GM23248 (cell line): ENCODE measurements around the gene GTPBP4. TPM values are rescaled to one million over a fixed set of nuclear protein-coding genes. Genes with fewer than 3 reads are reported as not detected.
"Not testable (repeated sequence)": the region's sequence is repeated elsewhere in the genome, so short reads cannot be mapped to it uniquely, and the experiment has no call there.

Experiments
- DNase-seq: peaks from one replicate; pipeline ENCODE4 v3.0.0-alpha.2; 2015
- H2AFZ ChIP-seq: fragments of 200-600 bp; sonication (generic); 2 replicates; pipeline ENCODE4 v1.6.1; 2016; ENCODE audit warnings: antibody characterized with exemption
- H3F3A ChIP-seq: fragments of 200-600 bp; sonication (generic); 2 replicates; pipeline ENCODE4 v1.6.1; 2016; ENCODE audit warnings: mild to moderate bottlenecking, antibody characterized with exemption, mixed run types; ENCODE audit not compliant: insufficient read depth
- H3K27ac ChIP-seq: fragments of 200-600 bp; sonication (generic); 2 replicates; pipeline ENCODE4 v1.5.1; 2016; ENCODE audit warnings: mild to moderate bottlenecking
- H3K27me3 ChIP-seq: fragments of 200-600 bp; sonication (generic); replicated peaks from 2 replicates; pipeline ENCODE4 v1.6.1; 2016; ENCODE audit warnings: mild to moderate bottlenecking; ENCODE audit not compliant: insufficient read depth
- H3K36me3 ChIP-seq: fragments of 200-600 bp; sonication (generic); 2 replicates; pipeline ENCODE4 v1.6.1; 2016; ENCODE audit warnings: low read depth, mild to moderate bottlenecking
- H3K4me1 ChIP-seq: fragments of 200-600 bp; sonication (generic); 2 replicates; pipeline ENCODE4 v1.6.1; 2016; ENCODE audit warnings: mild to moderate bottlenecking; ENCODE audit not compliant: insufficient read depth
- H3K4me2 ChIP-seq: fragments of 200-600 bp; sonication (generic); one replicate; pipeline ENCODE4 v1.6.1; 2016; ENCODE audit warnings: mild to moderate bottlenecking; ENCODE audit not compliant: unreplicated experiment
- H3K4me3 ChIP-seq: fragments of 200-600 bp; sonication (generic); 2 replicates; pipeline ENCODE4 v1.5.1; 2016; ENCODE audit warnings: mild to moderate bottlenecking
- H3K79me2 ChIP-seq: fragments of 200-600 bp; sonication (generic); 2 replicates; pipeline ENCODE4 v1.6.1; 2016; ENCODE audit warnings: mild to moderate bottlenecking; ENCODE audit not compliant: insufficient read depth
- H3K9ac ChIP-seq: fragments of 200-600 bp; sonication (generic); 2 replicates; pipeline ENCODE4 v1.6.1; 2016; ENCODE audit warnings: mild to moderate bottlenecking
- H3K9me2 ChIP-seq: fragments of 200-600 bp; sonication (generic); 2 replicates; pipeline ENCODE4 v1.6.1; 2016; ENCODE audit warnings: mixed run types, mild to moderate bottlenecking, moderate library complexity; ENCODE audit not compliant: insufficient read depth
- H3K9me3 ChIP-seq: fragments of 200-600 bp; sonication (generic); one replicate; pipeline ENCODE4 v1.6.1; 2017; ENCODE audit warnings: low read depth
- H4K20me1 ChIP-seq: fragments of 200-600 bp; sonication (generic); 2 replicates; pipeline ENCODE4 v1.6.0; 2016; ENCODE audit not compliant: insufficient read depth
- EZH2 ChIP-seq: fragments of 200-600 bp; sonication (generic); IDR thresholded peaks from 2 replicates; pipeline ENCODE4 v1.6.1; 2018; ENCODE audit warnings: antibody characterized with exemption, mild to moderate bottlenecking; ENCODE audit not compliant: insufficient read depth, poor library complexity, severe bottlenecking
- EZH2phosphoT487 ChIP-seq: fragments of 200-600 bp; sonication (generic); IDR thresholded peaks from 2 replicates; pipeline ENCODE4 v1.6.1; 2018; ENCODE audit warnings: antibody characterized with exemption, moderate library complexity, mild to moderate bottlenecking, low read depth; ENCODE audit not compliant: insufficient read depth
- WGBS, 2 experiments: methylation state at CpG; one replicate each; pipeline ENCODE4 v1.1.6; 2015 to 2017; ENCODE audit warnings: low lambda C conversion rate in 2 of 2, low coverage in 1 of 2; ENCODE audit errors: missing lambda C conversion rate in 2 of 2; 5-methylcytosine and 5-hydroxymethylcytosine counted together
- in situ Hi-C: fragments of 300-500 bp; cut with MboI; formaldehyde crosslinking; loops from 2 replicates; pipeline ENCODE4 v1.15.0; 2020
- polyA plus RNA-seq: library from polyadenylated mRNA; unstranded; fragments of >200 nt; fragmentation: Nextera tagmentation; extraction: Ambion mirVana; gene quantifications from 2 replicates; pipeline ENCODE4 v1.2.1, GENCODE V29; 2016
- total RNA-seq: library from RNA; depleted of rRNA; stranded (reverse); fragments of >200 nt; shearing (Covaris generic); gene quantifications from 2 replicates; pipeline ENCODE4 v1.2.3, GENCODE V29; 2014

GTPBP4 gene
- total and polyA plus RNA-seq, 2 experiments from 2014 or later: 34.3 to 71.6 TPM

DNA sequence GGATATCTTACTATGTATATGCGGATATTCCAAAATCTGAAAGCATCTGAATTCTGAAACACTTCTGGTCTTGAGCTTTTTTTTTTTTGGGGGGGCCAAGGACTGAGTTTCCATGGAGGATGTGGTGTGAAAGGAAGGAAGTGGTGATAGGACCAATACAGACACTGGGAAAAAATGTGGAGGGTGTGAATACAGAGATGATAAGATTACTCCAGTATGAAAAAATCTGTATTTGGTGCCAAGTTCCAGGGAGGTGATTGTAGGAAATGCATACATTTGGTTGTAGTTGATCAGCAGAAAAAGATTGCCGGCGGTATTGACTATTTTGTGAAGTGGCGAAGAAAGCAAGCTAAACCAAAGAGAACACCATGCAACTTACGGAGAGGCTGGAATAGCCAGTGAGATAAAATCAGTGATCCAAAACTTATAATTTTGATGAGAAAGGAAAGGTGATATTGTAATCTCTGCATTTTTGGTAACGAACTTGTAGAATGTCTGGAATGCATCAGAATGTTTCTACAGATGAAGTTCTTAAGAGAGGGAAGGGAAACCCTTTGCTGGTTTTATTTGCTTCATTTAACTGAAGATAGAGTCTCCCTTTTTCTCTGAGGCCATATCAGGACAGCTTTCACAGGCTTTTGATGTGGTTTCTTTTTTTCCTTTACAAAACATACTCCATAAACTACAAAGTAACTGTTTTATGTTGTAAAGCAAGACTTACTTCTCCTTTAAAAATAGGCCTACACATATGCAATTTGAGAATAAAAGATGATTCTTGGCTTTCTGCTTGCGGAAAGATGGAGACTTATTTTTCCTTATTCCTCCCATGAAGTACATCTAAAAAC lies 73.9 kb downstream of the GTPBP4 start:
- no peaks in the 10 kb centered on the region for H3K9me2 ChIP-seq
- H2AFZ ChIP-seq: no peak overlapping the region
- peaks cover 13% of the 10 kb centered on the region for H4K20me1 ChIP-seq
- H3K4me2 ChIP-seq: peak overlapping the region; percentile 24
- no peak overlapping the region for H3K27ac ChIP-seq
- in situ Hi-C loops: no loop called here
- H3K36me3 ChIP-seq: no peaks in the 10 kb centered on the region; the same call in 1 of the 2 replicates
- peaks cover 21% of the 10 kb centered on the region for H3K4me1 ChIP-seq
- no peaks in the 10 kb centered on the region for H3K27me3 ChIP-seq
- H3K79me2 ChIP-seq: peaks cover 100% of the 10 kb centered on the region
- peak; percentile 39 for DNase-seq
- 95 to 97% methylated on average over 7 of the region's 7 CpGs for WGBS, 2 experiments
- no peak for TF ChIP-seq EZH2
- TF ChIP-seq EZH2phosphoT487: no peak
- 0 out of 2 replicates have a peak, but pooled peaks cover 9% of the 10 kb centered on the region for H3F3A ChIP-seq
- no peaks in the 10 kb centered on the region for H3K9me3 ChIP-seq
- H3K9ac ChIP-seq: no peak overlapping the region
- no peak overlapping the region for H3K4me3 ChIP-seq

DNA sequence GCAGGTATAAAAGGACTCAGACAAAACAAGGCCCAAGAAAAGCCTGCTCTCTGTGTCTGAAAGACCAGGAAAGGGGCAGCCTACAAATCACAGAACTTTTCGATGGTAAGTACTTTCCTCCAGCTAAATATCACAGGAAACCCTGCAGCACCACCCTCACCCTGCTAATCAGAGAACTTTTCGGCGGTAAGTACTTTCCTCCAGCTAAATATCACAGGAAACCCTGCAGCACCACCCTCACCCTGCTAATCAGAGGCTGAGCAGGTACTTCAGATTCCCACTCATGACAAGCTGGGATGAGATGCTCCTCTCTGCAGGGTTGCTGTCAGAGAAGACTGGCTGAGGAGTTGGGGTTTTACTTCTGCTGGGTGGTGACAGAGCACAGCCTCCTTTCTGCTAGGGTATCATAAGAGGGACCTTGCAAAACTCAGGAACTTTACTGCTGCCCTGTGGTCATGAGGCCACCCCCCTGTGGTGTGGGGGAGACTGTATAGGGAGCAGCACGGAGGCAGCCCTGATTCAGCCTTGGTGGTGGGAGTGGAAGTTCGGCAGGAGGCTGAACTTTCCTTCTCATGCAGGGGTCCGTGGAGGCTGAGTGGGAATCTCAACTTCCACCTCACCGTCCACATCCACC lies 75.1 kb downstream of the GTPBP4 start:
- Histone ChIP-seq H4K20me1 (peaks cover 13% of the 10 kb centered on the region), H3K4me2 (no peak overlapping the region), H3K27me3 (no peaks in the 10 kb centered on the region), H3K79me2 (peaks cover 100% of the 10 kb centered on the region), H3K4me3 (no peak overlapping the region), H3K9me2 (no peaks in the 10 kb centered on the region), H3K9ac (no peak overlapping the region), H3K9me3 (no peaks in the 10 kb centered on the region), H3F3A (0 out of 2 replicates have a peak, but pooled peaks cover 9% of the 10 kb centered on the region), H2AFZ (no peak overlapping the region), H3K27ac (no peak overlapping the region), H3K36me3 (no peaks in the 10 kb centered on the region; the same call in 1 of the 2 replicates), H3K4me1 (peaks cover 12% of the 10 kb centered on the region)
- no peak for TF ChIP-seq EZH2
- TF ChIP-seq EZH2phosphoT487: no peak
- WGBS, 2 experiments: 81 to 90% methylated on average over 7 of the region's 7 CpGs
- in situ Hi-C loops: no loop called here
- DNase-seq: no peak

GRCh38 chr10:1064964-1065247 lies 76.7 kb downstream of the GTPBP4 start:
- H3K36me3 ChIP-seq: no peaks in the 10 kb centered on the region; the same call in 1 of the 2 replicates
- no peaks in the 10 kb centered on the region for H3K27me3 ChIP-seq
- H3F3A ChIP-seq: 0 out of 2 replicates have a peak, but pooled peaks cover 9% of the 10 kb centered on the region
- no peak overlapping the region for H2AFZ ChIP-seq
- H3K4me1 ChIP-seq: peaks cover 12% of the 10 kb centered on the region
- WGBS, 2 experiments: 90 to 92% methylated on average over 4 of the region's 4 CpGs
- no peak overlapping the region for H3K4me3 ChIP-seq
- no peak overlapping the region for H3K9ac ChIP-seq
- no peaks in the 10 kb centered on the region for H3K9me3 ChIP-seq
- peaks cover 7% of the 10 kb centered on the region; the same call in 1 of the 2 replicates for H4K20me1 ChIP-seq
- H3K79me2 ChIP-seq: peaks cover 100% of the 10 kb centered on the region
- TF ChIP-seq EZH2 (no peak), EZH2phosphoT487 (no peak)
- in situ Hi-C loops: no loop called here
- H3K4me2 ChIP-seq: no peak overlapping the region
- no peaks in the 10 kb centered on the region for H3K9me2 ChIP-seq
- no peak overlapping the region for H3K27ac ChIP-seq
- no peak for DNase-seq

GRCh38 chr10:1066734-1067133 lies 78.5 kb downstream of the GTPBP4 start:
- H3K4me3 ChIP-seq, H2AFZ ChIP-seq, H3K4me2 ChIP-seq, H3K9ac ChIP-seq, DNase-seq, H3K27me3 ChIP-seq, H3K9me3 ChIP-seq, H3K27ac ChIP-seq, H4K20me1 ChIP-seq, in situ Hi-C loops, H3K9me2 ChIP-seq, H3K36me3 ChIP-seq: not testable (repeated sequence)
- WGBS, 2 experiments: 80 to 83% methylated on average over 8 of the region's 8 CpGs
- 0 out of 2 replicates have a peak, but pooled peaks cover 12% of the 10 kb centered on the region for H3F3A ChIP-seq
- peaks cover 15% of the 10 kb centered on the region for H3K4me1 ChIP-seq
- H3K79me2 ChIP-seq: peaks cover 100% of the 10 kb centered on the region
